IPS-20b (cell line): ENCODE data around the gene RPL22.

Experiments
- H3K27ac ChIP-seq: one replicate; pipeline ENCODE4 v1.5.1; 2013; ENCODE audit warnings: low read length
- H3K27me3 ChIP-seq: 2 replicates; pipeline ENCODE4 v1.6.1; 2013; ENCODE audit warnings: mild to moderate bottlenecking, low read length, inconsistent platforms; ENCODE audit not compliant: insufficient read depth
- H3K36me3 ChIP-seq: 2 replicates; pipeline ENCODE4 v1.6.1; 2013; ENCODE audit warnings: low read depth, mild to moderate bottlenecking, inconsistent platforms, low read length, moderate library complexity; ENCODE audit not compliant: insufficient read depth
- H3K4me1 ChIP-seq: 2 replicates; pipeline ENCODE4 v1.6.1; 2013; ENCODE audit warnings: mild to moderate bottlenecking, control low read depth, inconsistent platforms, low read length, moderate library complexity; ENCODE audit not compliant: insufficient read depth
- H3K4me3 ChIP-seq: 2 replicates; pipeline ENCODE4 v1.5.1; 2013; ENCODE audit warnings: mild to moderate bottlenecking, low read length, inconsistent platforms
- H3K9ac ChIP-seq: 2 replicates; pipeline ENCODE4 v1.6.1; 2013; ENCODE audit warnings: low read depth, mild to moderate bottlenecking, inconsistent platforms, low read length, moderate library complexity
- H3K9me3 ChIP-seq: 2 replicates; pipeline ENCODE4 v1.6.1; 2013; ENCODE audit warnings: mild to moderate bottlenecking, low read depth, low read length, inconsistent platforms; ENCODE audit not compliant: insufficient read depth

Gene RPL22

DNA sequence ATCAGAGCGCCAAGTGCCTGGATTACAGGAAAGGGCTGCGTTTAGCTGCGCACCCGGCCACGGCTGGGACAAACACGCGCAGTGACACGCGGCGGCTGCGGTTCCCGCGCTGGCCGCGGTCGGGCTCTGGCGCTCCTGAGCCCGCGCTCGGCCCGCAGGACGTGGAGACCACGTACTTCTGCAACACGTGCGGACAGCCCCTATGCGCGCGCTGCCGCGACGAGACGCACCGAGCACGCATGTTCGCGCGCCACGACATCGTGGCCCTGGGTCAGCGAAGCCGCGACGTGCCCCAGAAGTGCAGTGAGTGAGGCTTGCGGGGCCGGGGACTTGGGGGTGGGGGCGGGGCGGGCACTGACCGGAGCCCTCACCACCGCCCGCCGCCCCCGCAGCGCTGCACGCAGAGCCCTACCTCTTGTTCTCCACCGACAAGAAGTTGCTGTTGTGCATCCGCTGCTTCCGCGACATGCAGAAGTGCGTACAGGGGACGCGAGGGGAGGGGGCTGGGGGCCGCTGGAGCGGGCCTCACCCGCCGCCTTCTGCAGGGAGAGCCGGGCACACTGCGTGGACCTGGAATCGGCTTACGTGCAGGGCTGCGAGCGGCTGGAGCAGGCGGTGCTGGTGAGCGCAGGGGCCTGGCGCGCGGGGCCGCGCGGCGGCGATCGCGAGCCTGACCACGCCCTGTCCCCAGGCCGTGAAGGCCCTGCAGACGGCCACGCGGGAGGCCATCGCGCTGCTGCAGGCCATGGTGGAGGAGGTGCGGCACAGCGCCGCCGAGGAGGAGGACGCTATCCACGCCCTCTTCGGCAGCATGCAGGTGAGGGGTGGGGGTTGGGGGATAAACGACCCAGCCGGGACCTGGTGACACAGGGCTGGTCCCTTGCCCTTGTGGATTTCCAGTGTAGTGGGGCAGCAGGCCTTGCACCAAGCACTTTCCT is 9.6 kb upstream of the RPL22 start:
- no peak overlapping the region for H3K27ac ChIP-seq
- no peak overlapping the region for H3K9ac ChIP-seq
- peak overlapping the region; percentile 51 for H3K4me3 ChIP-seq
- H3K4me1 ChIP-seq = no peaks in the 10 kb centered on the region; the same call in 1 of the 2 replicates
- H3K27me3 ChIP-seq = peaks cover 55% of the 10 kb centered on the region
- no peaks in the 10 kb centered on the region for H3K36me3 ChIP-seq
- no peaks in the 10 kb centered on the region for H3K9me3 ChIP-seq

- H3K27me3 ChIP-seq = peaks cover 55% of the 10 kb centered on the region
- no peak overlapping the region for H3K27ac ChIP-seq
- H3K9me3 ChIP-seq = no peaks in the 10 kb centered on the region
- H3K4me3 ChIP-seq = no peak overlapping the region
- no peaks in the 10 kb centered on the region; the same call in 1 of the 2 replicates for H3K4me1 ChIP-seq
- no peak overlapping the region for H3K9ac ChIP-seq
- no peaks in the 10 kb centered on the region for H3K36me3 ChIP-seq
These were observed 8.5 kb upstream of the RPL22 start for GRCh38 chr1:6207921-6208320.

- no peak overlapping the region for H3K4me3 ChIP-seq
- no peak overlapping the region for H3K9ac ChIP-seq
- no peaks in the 10 kb centered on the region for H3K36me3 ChIP-seq
- H3K4me1 ChIP-seq = no peaks in the 10 kb centered on the region; the same call in 1 of the 2 replicates
- no peak overlapping the region for H3K27ac ChIP-seq
- peaks cover 55% of the 10 kb centered on the region for H3K27me3 ChIP-seq
- no peaks in the 10 kb centered on the region for H3K9me3 ChIP-seq
These were observed 7.9 kb upstream of the RPL22 start for GRCh38 chr1:6207075-6207885.

GRCh38 chr1:6206520-6206855 is 7.1 kb upstream of the RPL22 start:
- no peaks in the 10 kb centered on the region for H3K9me3 ChIP-seq
- H3K9ac ChIP-seq = no peak overlapping the region
- no peak overlapping the region for H3K27ac ChIP-seq
- no peaks in the 10 kb centered on the region for H3K36me3 ChIP-seq
- H3K4me1 ChIP-seq = no peaks in the 10 kb centered on the region; the same call in 1 of the 2 replicates
- H3K27me3 ChIP-seq = peaks cover 51% of the 10 kb centered on the region
- H3K4me3 ChIP-seq = peak overlapping the region; percentile 62; the same call in 1 of the 2 replicates

GRCh38 chr1:6205849-6206519 is 6.6 kb upstream of the RPL22 start, which contains the start of gene RNF207:
RNF207 (plus strand) TSS chr1:6206119; CDS start chr1:6206536, 417 bp downstream.
- H3K27ac ChIP-seq = no peak within 1 kb of the TSS
- H3K36me3 ChIP-seq = no peaks in the 10 kb centered on the region
- H3K4me1 ChIP-seq = no peaks in the 10 kb centered on the region; the same call in 1 of the 2 replicates
- H3K9ac ChIP-seq = no peak within 1 kb of the TSS
- no peaks in the 10 kb centered on the region for H3K9me3 ChIP-seq
- peaks cover 51% of the 10 kb centered on the region for H3K27me3 ChIP-seq
- peak within 1 kb of the TSS; percentile 62; the same call in 1 of the 2 replicates for H3K4me3 ChIP-seq

GRCh38 chr1:6202256-6202655 is 2.9 kb upstream of the RPL22 start:
- H3K27ac ChIP-seq = no peak overlapping the region
- peaks cover 20% of the 10 kb centered on the region for H3K27me3 ChIP-seq
- peaks cover 14% of the 10 kb centered on the region for H3K4me1 ChIP-seq
- no peaks in the 10 kb centered on the region for H3K9me3 ChIP-seq
- peaks cover 12% of the 10 kb centered on the region for H3K36me3 ChIP-seq
- H3K4me3 ChIP-seq = no peak overlapping the region
- H3K9ac ChIP-seq = no peak overlapping the region

DNA sequence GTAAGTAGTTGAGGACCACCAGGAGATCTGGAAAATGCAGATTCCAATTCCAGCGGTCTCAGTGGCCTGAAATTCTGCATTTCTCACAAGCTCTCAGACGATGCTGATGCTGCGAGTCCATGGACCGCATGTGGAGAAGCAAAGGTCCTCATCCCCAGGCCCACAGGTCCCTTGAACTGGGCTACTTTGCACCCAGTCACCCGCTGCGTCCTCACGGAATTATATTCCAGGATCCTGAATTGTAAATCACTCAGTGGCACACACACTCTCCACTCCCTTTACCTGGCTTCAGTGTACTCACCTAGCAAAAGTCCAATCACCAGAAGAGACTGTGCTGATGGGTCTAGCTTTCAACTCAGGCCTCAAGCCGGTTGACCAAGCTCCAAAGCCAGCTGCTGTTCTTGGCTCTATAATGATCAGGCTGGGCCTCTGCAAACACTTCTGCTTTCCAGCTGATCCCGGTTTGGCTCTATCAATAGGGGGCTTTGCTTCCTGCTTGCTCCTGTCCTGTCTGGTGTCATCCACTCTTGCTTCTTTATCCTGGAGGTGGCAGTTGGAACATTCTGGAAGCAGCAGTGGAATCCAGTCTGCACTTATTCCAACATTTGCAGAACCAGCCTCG is 904 bp upstream of the RPL22 start:
- H3K27me3 ChIP-seq = peaks cover under 1% of the 10 kb centered on the region; the same call in 1 of the 2 replicates
- H3K4me1 ChIP-seq = peaks cover 14% of the 10 kb centered on the region
- peak overlapping the region; percentile 83 for H3K9ac ChIP-seq
- peaks cover 32% of the 10 kb centered on the region for H3K36me3 ChIP-seq
- peak overlapping the region; percentile 76 for H3K4me3 ChIP-seq
- peak overlapping the region; percentile 88 for H3K27ac ChIP-seq
- H3K9me3 ChIP-seq = no peaks in the 10 kb centered on the region

- H3K27me3 ChIP-seq = no peaks in the 10 kb centered on the region
- H3K4me1 ChIP-seq = peaks cover 14% of the 10 kb centered on the region
- no peaks in the 10 kb centered on the region for H3K9me3 ChIP-seq
- peak overlapping the region; percentile 2 for H3K27ac ChIP-seq
- H3K9ac ChIP-seq = peak overlapping the region; percentile 83
- peaks cover 47% of the 10 kb centered on the region for H3K36me3 ChIP-seq
- H3K4me3 ChIP-seq = peak overlapping the region; percentile 76
These were observed 623 bp downstream of the RPL22 start for GRCh38 chr1:6198646-6199297.

DNA sequence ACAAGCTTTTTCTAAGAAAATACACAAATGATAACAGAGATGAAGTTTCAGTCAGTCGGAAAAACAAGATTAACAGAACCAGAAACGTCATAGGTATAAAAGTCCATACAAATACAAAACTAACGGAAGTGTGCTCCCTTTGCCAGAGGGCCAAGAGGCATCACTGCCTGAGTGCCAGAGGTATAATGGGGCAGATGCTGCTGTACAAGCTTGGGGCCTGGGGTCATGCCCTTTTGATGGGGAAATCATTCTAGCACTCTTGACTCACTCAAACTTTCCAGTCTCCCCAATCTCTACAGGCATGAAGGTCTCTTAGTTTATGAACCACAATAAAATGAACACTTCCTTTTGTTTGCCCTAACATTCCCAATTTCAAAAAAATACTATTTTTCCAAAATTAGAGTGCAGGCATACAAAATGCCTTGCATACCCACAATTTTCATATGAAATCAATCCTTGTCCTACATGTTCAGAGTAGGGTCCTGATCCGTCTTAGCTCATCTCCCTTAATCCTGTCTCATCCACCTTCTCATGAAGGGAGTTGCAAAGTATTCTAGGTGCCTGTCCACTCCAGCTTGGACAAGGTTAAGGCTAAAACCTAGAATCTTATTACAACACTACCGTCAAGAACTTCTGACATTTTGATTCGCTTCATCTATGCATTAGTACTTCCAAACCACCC is 1.5 kb downstream of the RPL22 start:
- Histone ChIP-seq H3K4me1 (peaks cover 14% of the 10 kb centered on the region), H3K4me3 (peak overlapping the region; percentile 76), H3K36me3 (peaks cover 56% of the 10 kb centered on the region), H3K27me3 (no peaks in the 10 kb centered on the region), H3K27ac (peak overlapping the region; percentile 2), H3K9me3 (no peaks in the 10 kb centered on the region), H3K9ac (peak overlapping the region; percentile 83)

DNA sequence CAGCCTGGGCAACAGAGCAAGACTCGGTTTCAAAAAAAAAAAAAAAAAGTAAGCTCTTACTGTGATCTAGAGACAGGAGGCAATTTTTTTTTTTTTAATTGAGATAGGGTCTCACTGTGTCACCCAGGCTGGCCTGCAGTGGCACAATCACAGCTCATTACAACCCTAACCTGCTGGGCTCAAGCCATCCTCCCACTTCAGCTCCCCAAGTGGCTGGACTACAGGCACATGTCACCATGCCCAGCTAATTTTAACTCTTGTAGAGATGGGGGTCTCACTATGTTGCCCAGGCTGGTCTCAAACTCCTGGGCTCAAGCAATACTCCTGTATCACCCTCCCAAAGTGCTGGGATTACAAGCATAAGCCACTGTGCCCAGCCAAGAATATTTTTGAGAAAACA is 7.4 kb downstream of the RPL22 start:
- H3K27me3 ChIP-seq = no peaks in the 10 kb centered on the region
- no peaks in the 10 kb centered on the region for H3K9me3 ChIP-seq
- H3K27ac ChIP-seq = no peak overlapping the region
- no peak overlapping the region for H3K4me3 ChIP-seq
- no peaks in the 10 kb centered on the region for H3K4me1 ChIP-seq
- no peak overlapping the region for H3K9ac ChIP-seq
- peaks cover 97% of the 10 kb centered on the region for H3K36me3 ChIP-seq
